Measurements from ENCODE around the gene C17orf114.

The C17orf114 gene

DNA sequence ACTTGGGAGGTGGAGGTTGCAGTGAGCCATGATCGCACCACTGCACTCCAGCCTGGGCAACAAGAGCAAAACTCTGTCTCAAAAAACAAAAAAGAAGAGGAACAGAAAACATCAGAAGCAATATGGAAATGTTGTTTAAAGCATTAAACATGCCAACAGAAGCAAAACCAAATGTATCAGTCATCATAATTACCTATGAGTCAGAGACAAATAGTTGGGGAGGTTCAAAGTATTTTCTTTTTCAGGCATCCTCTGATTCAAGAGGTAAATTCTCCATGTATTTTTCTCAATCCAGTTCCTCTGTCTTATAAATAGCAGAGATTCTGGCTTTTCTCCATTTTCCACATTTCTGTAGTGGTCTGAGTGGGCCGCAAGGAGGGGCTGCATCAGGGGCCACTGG, 32.5 kb downstream of the C17orf114 start:
- H3K9me3 ChIP-seq (ENCODE audit: low read length): no peaks in the 10 kb centered on the region
- H3K79me2 ChIP-seq (ENCODE audit: insufficient read depth, low read length): peaks cover 27% of the 10 kb centered on the region
- ATAC-seq (no peak), FAIRE-seq (no peak), DNase-seq (ENCODE audit: low spot score) (peak; percentile 43)
- no peaks in the 10 kb centered on the region; a peak in 1 of 5 replicates for H3K27me3 ChIP-seq (ENCODE audit: control insufficient read depth in 1 of 2, insufficient read depth in 2 of 2, low read length in 2 of 2)
- H2AFZ ChIP-seq (ENCODE audit: low read length): no peak overlapping the region
- H3K9ac ChIP-seq (ENCODE audit: insufficient read depth, low read depth, low read length): no peak overlapping the region
- 93% methylated on average over 2 of the region's 2 CpGs for WGBS (ENCODE audit: low lambda C conversion rate)
- H4K20me1 ChIP-seq (ENCODE audit: insufficient read depth, low read length): no peaks in the 10 kb centered on the region; the same call in 1 of the 2 replicates
- no peaks in the 10 kb centered on the region; a peak in 1 of 5 replicates for H3K36me3 ChIP-seq (replicated peaks in 1 of 2; ENCODE audit: control insufficient read depth in 1 of 2, insufficient read depth in 2 of 2, low read length in 2 of 2)
- in situ Hi-C loops (cut with HindIII; ENCODE audit: extremely low pct_ligation_motif_present, low pct_unique_long_range_greater_than_20kb) (no loop called here), intact Hi-C loops (cut with micrococcal nuclease; ENCODE audit: unreplicated experiment) (loop anchor here (5.0 kb wide), 1 partner anchor 37 kb away; the partner anchor contains the start of gene MED11)
- peaks cover 62% of the 10 kb centered on the region for H3K4me1 ChIP-seq (ENCODE audit: insufficient read depth, low read length)
- no peak overlapping the region for H3K4me3 ChIP-seq (replicated peaks in 1 of 3; ENCODE audit: insufficient read depth in 1 of 3, low read depth in 2 of 3, low read length in 3 of 3)
- peak overlapping the region; percentile 38 for H3K27ac ChIP-seq (ENCODE audit: extremely low read length, insufficient read depth, low read length)
- peak overlapping the region; percentile 27; the same call in 1 of the 2 replicates for H3K4me2 ChIP-seq (ENCODE audit: low read depth, low read length)
- POLR2A ChIA-PET: interaction anchor here (1.4 to 13.3 kb wide), 2 partner anchors 19 to 38 kb away, joined by 5 to 317 read pairs; partner anchors contain the start of genes GLTPD2, MED11 and VMO1
- BruUV-seq (replicated peaks): no TSS peak
- TF ChIP-seq ZNF772 (CRISPR knock-in tag; IDR thresholded peaks at IDR 0.05) (no peak), HDAC6 (IDR thresholded peaks at IDR 0.05; ENCODE audit: low read depth, low read length) (no peak), MYC (CRISPR knock-in tag; IDR thresholded peaks at IDR 0.05; ENCODE audit: borderline replicate concordance) (no peak), FOXA1 (IDR thresholded peaks at IDR 0.05) (no peak), FOXA1 (CRISPR knock-in tag; IDR thresholded peaks at IDR 0.05) (no peak), JUND (CRISPR knock-in tag; IDR thresholded peaks at IDR 0.05) (no peak), CREB1 (IDR thresholded peaks at IDR 0.05) (peak; percentile 29; the same call in 1 of the 2 replicates), CREB1 (CRISPR knock-in tag; IDR thresholded peaks at IDR 0.05) (0 out of 2 replicates have a peak, but pooled peaks have one; percentile 24), ZBTB25 (CRISPR knock-in tag; IDR thresholded peaks at IDR 0.05) (no peak), KLF16 (CRISPR knock-in tag; IDR thresholded peaks at IDR 0.05) (no peak), ZKSCAN5 (CRISPR knock-in tag; IDR thresholded peaks at IDR 0.05) (no peak), NR2F1 (CRISPR knock-in tag; IDR thresholded peaks at IDR 0.05) (no peak), MAFK (conservative IDR thresholded peaks at IDR 0.05 in 1 of 2, IDR thresholded peaks at IDR 0.05 in 1 of 2; ENCODE audit: low read length in 2 of 2) (peak; percentile 59 to 61), KLF9 (CRISPR knock-in tag; IDR thresholded peaks at IDR 0.05; ENCODE audit: low read depth) (no peak), MAFF (IDR thresholded peaks at IDR 0.05; ENCODE audit: low read depth, low read length) (peak; percentile 70), SP2 (CRISPR knock-in tag; IDR thresholded peaks at IDR 0.05) (no peak), ZC3H13 (CRISPR knock-in tag; IDR thresholded peaks at IDR 0.05) (no peak), ZBTB8A (CRISPR knock-in tag; IDR thresholded peaks at IDR 0.05; ENCODE audit: borderline replicate concordance, low read depth) (no peak), FOSL2 (CRISPR knock-in tag; IDR thresholded peaks at IDR 0.05) (no peak)
- CTCF ChIA-PET (ENCODE audit: low intra/inter-chr PET ratio, low total read pairs): no interaction called here
